ENCODE measurements around the gene UBE2F.
"Not testable (repeated sequence)": the region's sequence is repeated elsewhere in the genome, so short reads cannot be mapped to it uniquely, and the experiment has no call there.

Gene UBE2F

DNA sequence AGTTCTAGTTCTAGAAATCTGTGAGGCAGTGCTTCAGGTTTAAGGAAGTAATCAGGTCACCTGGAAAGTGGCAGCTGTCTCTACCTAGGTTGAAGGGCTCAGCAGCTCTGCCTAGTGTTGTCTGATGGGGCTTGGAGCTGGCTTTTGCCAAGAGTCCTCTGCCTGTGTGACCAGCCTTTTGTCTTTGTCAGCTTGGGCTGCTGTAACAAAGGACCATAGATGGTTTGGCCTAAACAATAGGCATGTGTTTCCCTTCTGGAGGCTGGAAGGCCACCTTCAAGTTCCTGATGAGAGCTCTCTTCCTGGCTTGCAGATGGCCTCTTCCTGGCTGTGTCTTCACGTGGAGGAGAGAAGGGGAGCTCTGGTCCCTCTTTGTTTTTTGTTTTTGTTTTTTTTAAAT lies 13.3 kb downstream of the UBE2F start:
- no peak for DNase-seq (ENCODE audit: low read depth)

- no peak for DNase-seq (ENCODE audit: low read depth)
Observed at GRCh38 chr2:237980751-237981150, 13.9 kb downstream of the UBE2F start.

DNA sequence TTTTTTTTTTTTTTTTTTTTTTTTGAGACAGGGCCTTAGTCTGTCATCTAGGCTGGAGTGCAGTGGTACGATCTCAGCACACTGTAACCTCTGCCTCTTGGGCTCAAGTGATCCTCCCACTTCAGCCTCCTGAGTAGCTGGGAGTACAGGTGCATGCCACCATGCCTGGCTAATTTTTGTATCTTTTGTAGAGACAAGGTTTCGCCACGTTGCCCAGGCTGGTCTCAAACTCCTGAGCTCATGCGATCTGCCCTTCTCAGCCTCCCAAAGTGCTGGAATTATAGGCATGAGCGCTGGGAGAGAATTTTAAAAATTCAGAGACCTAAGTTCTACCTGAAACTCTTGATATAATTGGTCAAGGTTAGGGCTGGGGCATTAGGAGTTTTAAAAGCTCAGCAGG lies 14.8 kb downstream of the UBE2F start:
- not testable (repeated sequence) for DNase-seq (ENCODE audit: low read depth)

DNA sequence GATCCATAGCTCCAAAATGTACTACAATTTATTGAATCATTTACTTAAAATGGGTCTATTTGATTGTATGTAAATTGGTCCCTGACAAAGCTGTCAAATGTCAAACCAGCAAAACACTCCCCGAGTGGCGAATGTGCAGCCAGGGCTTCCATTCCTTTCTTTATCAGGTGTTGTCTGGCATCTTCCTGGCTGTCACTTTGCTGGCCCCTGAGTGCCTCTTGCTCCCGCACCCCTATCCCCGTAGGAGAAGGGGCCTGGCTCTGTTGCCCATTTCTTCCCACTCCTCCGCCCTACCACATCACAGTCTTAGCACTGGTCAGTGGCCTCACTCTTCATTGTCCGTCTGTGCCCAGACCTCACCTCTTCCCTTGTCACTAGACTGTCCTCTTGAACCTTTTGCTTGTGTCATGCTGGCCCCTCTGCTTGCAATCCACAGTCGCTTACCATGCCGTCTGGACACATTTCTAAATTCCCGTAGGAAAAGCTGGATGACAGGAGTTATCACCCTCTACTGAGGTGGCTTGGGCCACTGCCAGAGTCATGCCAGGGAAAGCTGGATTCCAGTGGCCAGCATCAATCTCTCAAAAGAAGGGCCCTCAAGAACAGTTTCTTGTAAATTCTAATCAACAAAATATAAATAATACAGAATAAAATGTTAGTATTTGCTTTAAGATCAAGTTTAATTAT lies 15.4 kb downstream of the UBE2F start:
- DNase-seq (ENCODE audit: low read depth) = no peak

DNA sequence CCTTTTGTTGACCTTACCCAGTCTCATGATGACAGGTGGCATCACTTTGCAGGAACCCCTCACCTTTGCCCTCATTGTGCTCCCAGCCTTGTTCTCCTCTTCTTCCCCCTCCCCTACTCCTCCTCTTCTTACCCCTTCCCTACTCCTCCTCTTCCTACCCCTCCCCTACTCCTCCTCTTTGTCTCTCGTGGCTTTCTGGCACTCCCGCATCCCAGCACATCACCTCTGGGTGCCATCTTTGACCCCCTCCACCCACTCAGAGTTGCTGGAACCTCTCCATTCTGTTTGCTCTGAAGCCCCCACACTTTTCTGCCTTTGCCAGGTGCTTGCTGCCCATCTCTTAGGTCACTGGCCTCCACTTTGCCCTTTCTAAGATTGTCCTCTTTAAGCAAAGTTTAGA lies 17.1 kb downstream of the UBE2F start:
- no peak for DNase-seq (ENCODE audit: low read depth)

- DNase-seq (ENCODE audit: low read depth) = no peak
Observed at GRCh38 chr2:237987268-237987667, 20.5 kb downstream of the UBE2F start.

- no peak for DNase-seq (ENCODE audit: low read depth)
Observed at GRCh38 chr2:237993701-237994100, 26.9 kb downstream of the UBE2F start.

GRCh38 chr2:237995036-237995435 lies 28.2 kb downstream of the UBE2F start:
- no peak for DNase-seq (ENCODE audit: low read depth)

DNA sequence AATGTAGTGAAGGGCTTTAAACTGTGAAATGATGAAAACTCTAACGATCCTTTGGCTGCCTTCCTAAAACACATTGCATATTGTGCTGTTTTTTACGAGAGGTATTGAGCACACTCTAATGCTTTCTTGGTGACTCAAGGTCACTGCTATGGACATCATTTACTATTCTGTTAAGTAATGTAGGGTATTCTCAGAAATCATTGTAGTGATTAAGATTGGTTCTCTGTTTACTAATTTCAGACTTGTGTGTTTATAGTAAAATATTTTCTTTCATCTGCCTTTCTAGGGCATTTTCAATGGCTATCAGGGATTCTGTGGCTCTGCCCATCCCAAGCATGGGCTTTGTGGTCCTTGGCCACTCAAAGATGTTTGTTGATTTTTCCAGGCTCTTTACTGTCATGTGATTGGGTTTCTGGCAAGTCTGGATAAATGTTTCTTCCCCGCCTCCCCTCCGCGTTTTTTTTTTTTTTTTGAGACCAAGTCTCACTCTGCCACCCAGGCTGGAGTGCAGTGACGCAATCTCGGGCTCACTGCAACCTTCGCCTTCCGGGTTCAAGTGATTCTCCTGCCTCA lies 29.3 kb downstream of the UBE2F start:
- no peak for DNase-seq (ENCODE audit: low read depth)

GRCh38 chr2:237997521-237997920 lies 30.7 kb downstream of the UBE2F start:
- no peak for DNase-seq (ENCODE audit: low read depth)

GRCh38 chr2:237998530-237998929 lies 31.7 kb downstream of the UBE2F start:
- no peak for DNase-seq (ENCODE audit: low read depth)

DNA sequence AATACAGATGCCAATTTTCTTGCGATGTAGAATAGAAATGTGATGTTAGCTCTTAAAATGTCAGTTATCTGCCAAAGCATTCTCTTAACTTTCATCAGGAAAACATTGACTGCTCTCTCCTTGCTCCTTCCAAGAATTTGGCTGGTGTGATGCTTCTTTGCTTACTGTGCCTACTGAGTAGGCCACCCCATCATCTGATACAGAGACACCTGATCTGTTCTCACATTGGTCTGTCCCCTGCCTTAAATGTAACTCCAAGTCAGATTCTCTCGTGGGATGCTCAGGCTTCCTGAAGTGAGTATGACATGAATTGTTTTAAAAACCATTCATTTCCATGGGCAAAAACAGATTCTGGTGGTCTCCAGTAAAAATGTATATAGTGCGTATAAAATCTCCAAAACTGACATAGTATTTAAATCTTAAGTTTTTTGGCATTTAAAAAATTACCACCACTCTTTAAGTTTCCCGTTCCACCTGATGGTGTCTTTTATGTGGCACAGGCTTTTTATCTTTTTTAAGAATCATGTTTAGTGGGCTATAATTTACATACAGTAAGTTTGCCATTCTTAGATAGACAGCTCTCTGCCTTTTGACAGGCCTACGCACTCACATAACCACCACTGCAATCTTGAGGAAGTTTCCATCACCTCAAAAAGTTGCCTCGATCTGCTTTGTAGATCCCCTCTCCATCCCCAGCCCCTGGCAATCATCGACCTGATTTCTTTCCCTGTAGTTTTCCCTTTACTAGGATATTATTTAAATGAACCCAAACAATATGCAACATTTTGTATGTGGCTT lies 36.6 kb downstream of the UBE2F start:
- DNase-seq (ENCODE audit: low read depth) = no peak

DNA sequence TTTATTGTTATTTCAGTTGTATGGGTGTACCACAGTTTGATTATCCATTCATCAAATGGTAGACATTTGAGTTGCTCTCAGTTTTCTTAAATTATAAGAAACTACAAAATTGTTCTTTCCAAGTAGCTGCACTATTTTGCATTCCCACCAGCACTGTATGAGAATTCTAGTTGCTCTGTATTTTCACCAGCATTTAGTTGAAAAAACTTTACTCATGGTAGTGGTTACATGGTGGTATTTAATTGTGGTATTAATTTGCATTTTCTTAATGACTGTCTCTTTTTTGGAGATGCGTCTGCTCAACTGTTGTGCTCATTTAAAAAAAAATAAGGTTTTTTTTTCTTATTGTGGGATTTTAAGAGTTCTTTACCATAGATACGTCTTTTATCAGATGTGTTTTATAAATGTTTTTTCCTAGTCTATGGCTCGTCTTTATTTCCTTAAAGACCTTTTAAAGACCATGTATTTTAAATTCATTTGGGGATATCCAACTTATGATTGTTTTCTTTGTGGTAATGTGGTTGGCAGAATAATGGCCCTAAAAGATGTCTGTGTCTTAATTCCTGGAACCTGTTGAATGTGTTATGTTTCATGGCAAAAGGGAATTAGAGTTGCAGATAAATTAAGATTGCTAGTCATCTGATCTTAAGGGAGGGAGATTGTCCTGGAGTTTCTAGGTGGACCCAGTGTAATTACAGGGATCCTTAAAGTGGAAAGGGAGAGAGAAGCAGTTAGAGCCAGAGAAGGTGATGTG lies 37.4 kb downstream of the UBE2F start:
- no peak for DNase-seq (ENCODE audit: low read depth)

DNA sequence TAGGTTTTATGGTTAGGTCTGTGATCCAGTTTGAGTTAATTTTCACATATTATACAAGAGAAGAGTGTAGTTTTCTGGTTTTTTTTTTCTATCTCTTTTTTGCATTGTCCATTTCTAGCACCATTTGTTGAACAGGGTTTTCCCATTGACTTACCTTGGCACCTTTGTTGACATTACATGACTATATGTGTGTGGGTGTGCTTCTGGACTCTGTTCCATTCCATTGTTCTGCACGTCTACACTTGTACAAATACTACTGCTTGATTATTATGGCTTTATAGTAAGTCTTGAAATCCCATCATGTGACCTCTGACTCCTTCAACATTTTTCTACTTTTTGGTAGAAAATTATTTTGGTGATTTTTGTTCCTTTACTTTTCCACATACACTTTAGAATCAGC lies 38.7 kb downstream of the UBE2F start:
- DNase-seq (ENCODE audit: low read depth) = no peak

DNA sequence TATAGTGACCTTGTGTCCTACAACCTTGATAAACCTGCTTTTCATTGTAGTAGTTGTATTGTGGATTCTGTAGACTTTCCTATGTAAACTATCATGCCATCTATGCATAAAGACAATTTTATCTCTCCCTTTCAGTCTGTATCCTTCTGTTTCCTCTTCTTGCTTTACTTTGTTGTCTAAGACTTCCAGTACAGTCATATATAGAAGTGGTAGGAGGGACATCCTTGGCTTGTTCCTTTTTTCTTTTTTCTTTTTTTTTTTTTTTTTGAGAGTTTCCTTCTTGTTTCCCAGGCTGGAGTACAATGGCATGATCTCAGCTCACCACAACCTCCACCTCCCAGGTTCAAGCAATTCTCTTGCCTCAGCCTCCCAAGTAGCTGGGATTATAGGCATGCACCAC lies 39.7 kb downstream of the UBE2F start:
- DNase-seq (ENCODE audit: low read depth) = no peak

GRCh38 chr2:238007924-238008323 lies 41.1 kb downstream of the UBE2F start:
- no peak for DNase-seq (ENCODE audit: low read depth)

DNA sequence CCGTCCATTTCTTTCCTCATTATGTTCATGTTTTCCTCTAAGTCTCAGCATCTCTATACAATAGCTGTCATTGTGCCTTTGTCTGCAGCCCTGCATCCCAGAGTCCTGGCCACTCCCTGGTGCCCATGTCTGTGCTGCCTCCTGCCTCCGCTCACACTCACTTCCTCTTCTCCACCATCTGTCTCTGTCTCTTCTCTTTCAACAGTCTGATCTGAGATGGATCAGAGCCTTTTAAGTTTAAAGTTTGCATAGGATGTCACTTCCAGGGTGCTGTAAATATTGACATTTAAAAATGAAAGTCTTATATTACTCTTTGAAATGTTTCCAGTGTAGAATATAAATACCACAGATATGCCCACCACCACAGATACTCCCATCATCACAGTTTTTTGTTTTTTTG lies 42.7 kb downstream of the UBE2F start:
- DNase-seq (ENCODE audit: low read depth) = no peak

DNA sequence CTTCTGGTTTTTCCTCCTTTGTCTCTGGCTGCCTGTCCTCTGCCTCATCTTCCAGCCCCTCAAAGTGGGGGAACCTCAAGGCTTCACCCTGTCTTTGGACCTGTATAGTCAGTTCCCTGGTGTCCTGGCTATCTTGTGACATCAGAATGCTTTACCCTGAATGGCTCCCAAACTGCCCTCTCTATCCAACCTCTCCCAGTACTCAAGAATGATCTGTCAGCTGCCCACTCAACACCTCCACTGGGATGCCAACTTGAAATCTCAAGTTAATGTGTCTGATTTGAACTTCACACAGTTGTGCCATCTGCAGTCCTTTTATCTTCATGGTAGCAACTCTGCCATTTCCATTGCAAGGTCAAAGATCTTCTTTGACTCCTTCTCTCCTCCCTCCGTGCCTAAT lies 43.8 kb downstream of the UBE2F start:
- no peak for DNase-seq (ENCODE audit: low read depth)

- no peak for DNase-seq (ENCODE audit: low read depth)
Observed at GRCh38 chr2:238013806-238014205, 47.0 kb downstream of the UBE2F start.

- no peak for DNase-seq (ENCODE audit: low read depth)
Observed at GRCh38 chr2:238015705-238016104, 48.9 kb downstream of the UBE2F start.

GRCh38 chr2:238016526-238016925 lies 49.7 kb downstream of the UBE2F start:
- DNase-seq (ENCODE audit: low read depth) = no peak

GRCh38 chr2:238019962-238020361 lies 53.1 kb downstream of the UBE2F start:
- no peak for DNase-seq (ENCODE audit: low read depth)

GRCh38 chr2:238020816-238021215 lies 54.0 kb downstream of the UBE2F start:
- no peak for DNase-seq (ENCODE audit: low read depth)
